Adipocyte (in vitro differentiated cells): ENCODE results near the gene AKT1.
A peak's percentile ranks its signal among the peaks of the same experiment; 100 is the strongest.
"Not testable (repeated sequence)": the region's sequence is repeated elsewhere in the genome, so short reads cannot be mapped to it uniquely, and the experiment has no call there.

Experiments used
- DNase-seq: peaks from one replicate; pipeline ENCODE4 v3.0.0-alpha.2; 2015; ENCODE audit warnings: low read depth
- H3K27me3 ChIP-seq: replicated peaks from 2 replicates; pipeline ENCODE4 v1.7.0; 2013; ENCODE audit warnings: mild to moderate bottlenecking, low read length, moderate library complexity; ENCODE audit not compliant: control insufficient read depth, insufficient read depth
- H3K36me3 ChIP-seq: 2 replicates; pipeline ENCODE4 v1.7.0; 2013; ENCODE audit warnings: low read length, mild to moderate bottlenecking, moderate library complexity; ENCODE audit not compliant: control insufficient read depth, insufficient read depth, severe bottlenecking
- H3K4me1 ChIP-seq: 2 replicates; pipeline ENCODE4 v1.7.0; 2013; ENCODE audit warnings: mild to moderate bottlenecking, low read length, moderate library complexity; ENCODE audit not compliant: control insufficient read depth, insufficient read depth
- H3K4me3 ChIP-seq: 2 replicates; pipeline ENCODE4 v1.7.0; 2013; ENCODE audit warnings: mild to moderate bottlenecking, low read length, moderate library complexity
- H3K9ac ChIP-seq: 2 replicates; pipeline ENCODE4 v1.7.0; 2013; ENCODE audit warnings: mild to moderate bottlenecking, low read length, moderate library complexity
- H3K9me3 ChIP-seq: 2 replicates; pipeline ENCODE4 v1.7.0; 2013; ENCODE audit warnings: mild to moderate bottlenecking, low read length, moderate library complexity; ENCODE audit not compliant: control insufficient read depth

The AKT1 gene

GRCh38 chr14:104814701-104815100 lies 19.2 kb upstream of the AKT1 start:
- DNase-seq, H3K36me3 ChIP-seq, H3K27me3 ChIP-seq, H3K4me1 ChIP-seq, H3K9me3 ChIP-seq: not testable (repeated sequence)
- Histone ChIP-seq H3K4me3 (peak overlapping the region; percentile 90), H3K9ac (peak overlapping the region; percentile 96)

- H3K9me3 ChIP-seq = no peaks in the 10 kb centered on the region
- no peaks in the 10 kb centered on the region for H3K36me3 ChIP-seq
- no peaks in the 10 kb centered on the region for H3K27me3 ChIP-seq
- peaks cover 8% of the 10 kb centered on the region for H3K4me1 ChIP-seq
- no peak overlapping the region for H3K9ac ChIP-seq
- H3K4me3 ChIP-seq = no peak overlapping the region
- DNase-seq = no peak
Observed at GRCh38 chr14:104813286-104813685, 17.7 kb upstream of the AKT1 start.

GRCh38 chr14:104810316-104810715 lies 14.8 kb upstream of the AKT1 start:
- Histone ChIP-seq H3K27me3 (no peaks in the 10 kb centered on the region), H3K4me1 (peaks cover 8% of the 10 kb centered on the region), H3K36me3 (no peaks in the 10 kb centered on the region), H3K4me3 (no peak overlapping the region), H3K9ac (no peak overlapping the region), H3K9me3 (no peaks in the 10 kb centered on the region)
- no peak for DNase-seq

GRCh38 chr14:104808456-104808855 lies 12.9 kb upstream of the AKT1 start:
- H3K4me3 ChIP-seq = no peak overlapping the region
- no peak for DNase-seq
- H3K4me1 ChIP-seq = peaks cover 12% of the 10 kb centered on the region
- H3K9ac ChIP-seq = no peak overlapping the region
- H3K36me3 ChIP-seq = no peaks in the 10 kb centered on the region
- no peaks in the 10 kb centered on the region for H3K9me3 ChIP-seq
- no peaks in the 10 kb centered on the region for H3K27me3 ChIP-seq

GRCh38 chr14:104806625-104807465 lies 11.3 kb upstream of the AKT1 start:
- Histone ChIP-seq H3K27me3 (no peaks in the 10 kb centered on the region), H3K4me3 (no peak overlapping the region), H3K9ac (no peak overlapping the region), H3K36me3 (no peaks in the 10 kb centered on the region), H3K9me3 (no peaks in the 10 kb centered on the region), H3K4me1 (peaks cover 12% of the 10 kb centered on the region)
- no peak for DNase-seq

GRCh38 chr14:104805941-104806624 lies 10.5 kb upstream of the AKT1 start:
- peaks cover 19% of the 10 kb centered on the region for H3K4me1 ChIP-seq
- no peaks in the 10 kb centered on the region for H3K9me3 ChIP-seq
- no peak for DNase-seq
- H3K4me3 ChIP-seq = no peak overlapping the region
- no peak overlapping the region for H3K9ac ChIP-seq
- H3K27me3 ChIP-seq = no peaks in the 10 kb centered on the region
- no peaks in the 10 kb centered on the region for H3K36me3 ChIP-seq

GRCh38 chr14:104805326-104805678 lies 9.8 kb upstream of the AKT1 start:
- Histone ChIP-seq H3K4me1 (peaks cover 21% of the 10 kb centered on the region), H3K36me3 (no peaks in the 10 kb centered on the region), H3K9me3 (no peaks in the 10 kb centered on the region), H3K9ac (no peak overlapping the region), H3K27me3 (no peaks in the 10 kb centered on the region), H3K4me3 (no peak overlapping the region)
- DNase-seq = peak; percentile 80

- H3K9ac ChIP-seq = no peak overlapping the region
- no peaks in the 10 kb centered on the region for H3K36me3 ChIP-seq
- H3K27me3 ChIP-seq = no peaks in the 10 kb centered on the region
- H3K9me3 ChIP-seq = no peaks in the 10 kb centered on the region
- peaks cover 24% of the 10 kb centered on the region for H3K4me1 ChIP-seq
- no peak for DNase-seq
- no peak overlapping the region for H3K4me3 ChIP-seq
Observed at GRCh38 chr14:104804481-104805325, 9.2 kb upstream of the AKT1 start.

GRCh38 chr14:104803912-104804410 lies 8.4 kb upstream of the AKT1 start:
- Histone ChIP-seq H3K27me3 (no peaks in the 10 kb centered on the region), H3K9me3 (no peaks in the 10 kb centered on the region), H3K36me3 (no peaks in the 10 kb centered on the region), H3K4me1 (peaks cover 32% of the 10 kb centered on the region), H3K9ac (no peak overlapping the region), H3K4me3 (no peak overlapping the region)
- no peak for DNase-seq

GRCh38 chr14:104803280-104803911 lies 7.8 kb upstream of the AKT1 start:
- no peak for DNase-seq
- Histone ChIP-seq H3K9me3 (no peaks in the 10 kb centered on the region), H3K4me3 (no peak overlapping the region), H3K4me1 (peaks cover 37% of the 10 kb centered on the region), H3K27me3 (no peaks in the 10 kb centered on the region), H3K36me3 (no peaks in the 10 kb centered on the region), H3K9ac (no peak overlapping the region)
